Duodenal mucosa (tissue), 2 donors: ENCODE results near the gene MPND.

Experiments used
- H3K27ac ChIP-seq: one replicate; pipeline ENCODE4 v1.7.0; 2013; ENCODE audit warnings: low read depth, low read length
- H3K27me3 ChIP-seq, 2 donors: one replicate each; pipeline ENCODE4 v1.7.0; 2013; ENCODE audit warnings: low read length in 2 of 2, control low read depth in 1 of 2; ENCODE audit not compliant: insufficient read depth in 2 of 2, control insufficient read depth in 1 of 2
- H3K36me3 ChIP-seq, 2 donors: one replicate each; pipeline ENCODE4 v1.7.0; 2013; ENCODE audit warnings: low read length in 2 of 2, control low read depth in 1 of 2; ENCODE audit not compliant: insufficient read depth in 2 of 2, control insufficient read depth in 1 of 2
- H3K4me1 ChIP-seq, 2 donors: one replicate each; pipeline ENCODE4 v1.7.0; 2013; ENCODE audit warnings: low read length in 2 of 2, control low read depth in 1 of 2; ENCODE audit not compliant: insufficient read depth in 2 of 2, control insufficient read depth in 1 of 2
- H3K4me3 ChIP-seq, 2 donors: one replicate each; pipeline ENCODE4 v1.7.0; 2013; ENCODE audit warnings: low read length in 2 of 2, low read depth in 1 of 2
- H3K9ac ChIP-seq, 2 donors: one replicate each; pipeline ENCODE4 v1.7.0; 2013; ENCODE audit warnings: low read length in 2 of 2, low read depth in 1 of 2
- H3K9me3 ChIP-seq, 2 donors: one replicate each; pipeline ENCODE4 v1.7.0; 2013; ENCODE audit warnings: low read length in 2 of 2, control low read depth in 1 of 2; ENCODE audit not compliant: control insufficient read depth in 1 of 2

MPND gene, protein sequence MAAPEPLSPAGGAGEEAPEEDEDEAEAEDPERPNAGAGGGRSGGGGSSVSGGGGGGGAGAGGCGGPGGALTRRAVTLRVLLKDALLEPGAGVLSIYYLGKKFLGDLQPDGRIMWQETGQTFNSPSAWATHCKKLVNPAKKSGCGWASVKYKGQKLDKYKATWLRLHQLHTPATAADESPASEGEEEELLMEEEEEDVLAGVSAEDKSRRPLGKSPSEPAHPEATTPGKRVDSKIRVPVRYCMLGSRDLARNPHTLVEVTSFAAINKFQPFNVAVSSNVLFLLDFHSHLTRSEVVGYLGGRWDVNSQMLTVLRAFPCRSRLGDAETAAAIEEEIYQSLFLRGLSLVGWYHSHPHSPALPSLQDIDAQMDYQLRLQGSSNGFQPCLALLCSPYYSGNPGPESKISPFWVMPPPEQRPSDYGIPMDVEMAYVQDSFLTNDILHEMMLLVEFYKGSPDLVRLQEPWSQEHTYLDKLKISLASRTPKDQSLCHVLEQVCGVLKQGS

GRCh38 chr19:4343370-4344307, at the start of gene MPND:
Gene MPND (plus strand): TSS chr19:4343562. CDS start chr19:4343594, 32 bp downstream.
- Histone ChIP-seq H3K4me1 (peaks cover 18 to 34% of the 10 kb centered on the region in 2 donors), H3K36me3 (peaks cover 0 to 7% of the 10 kb centered on the region in 2 donors), H3K27ac (peak within 1 kb of the TSS; percentile 97), H3K9ac (peak within 1 kb of the TSS; percentile 70 to 89), H3K9me3 (no peaks in the 10 kb centered on the region), H3K27me3 (no peaks in the 10 kb centered on the region), H3K4me3 (peak within 1 kb of the TSS; percentile 84 to 87)

DNA sequence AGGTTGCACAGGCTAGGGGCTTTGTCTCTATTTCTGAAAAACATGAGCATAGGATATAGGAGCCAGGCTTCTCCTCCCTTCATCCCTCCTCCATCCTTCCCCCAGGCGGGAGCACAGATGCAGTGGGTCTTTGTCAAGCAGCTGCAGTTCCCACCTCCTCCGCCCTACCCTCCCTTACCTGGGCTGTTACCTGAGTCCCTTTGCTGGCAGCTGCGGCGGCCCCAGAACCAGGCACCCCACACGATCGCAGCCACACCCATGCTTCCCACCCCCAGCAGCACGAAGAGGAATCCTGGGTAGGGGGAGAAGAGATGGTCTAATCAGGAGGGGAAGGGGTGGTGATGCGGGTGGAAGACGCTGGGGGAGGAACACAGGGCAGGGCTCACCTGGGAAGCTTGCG, 49.0 kb upstream of the MPND start:
- H3K4me3 ChIP-seq = no peak overlapping the region
- H3K27ac ChIP-seq = no peak overlapping the region
- no peaks in the 10 kb centered on the region for H3K4me1 ChIP-seq
- peaks cover 0 to 4% of the 10 kb centered on the region in 2 donors for H3K27me3 ChIP-seq
- no peak overlapping the region for H3K9ac ChIP-seq
- H3K9me3 ChIP-seq = no peaks in the 10 kb centered on the region
- no peaks in the 10 kb centered on the region for H3K36me3 ChIP-seq

GRCh38 chr19:4295972-4296771, 47.2 kb upstream of the MPND start:
- Histone ChIP-seq H3K4me1 (no peaks in the 10 kb centered on the region), H3K36me3 (no peaks in the 10 kb centered on the region), H3K27ac (no peak overlapping the region), H3K9me3 (no peaks in the 10 kb centered on the region), H3K4me3 (no peak overlapping the region), H3K9ac (no peak overlapping the region), H3K27me3 (peaks cover 0 to 4% of the 10 kb centered on the region in 2 donors)

DNA sequence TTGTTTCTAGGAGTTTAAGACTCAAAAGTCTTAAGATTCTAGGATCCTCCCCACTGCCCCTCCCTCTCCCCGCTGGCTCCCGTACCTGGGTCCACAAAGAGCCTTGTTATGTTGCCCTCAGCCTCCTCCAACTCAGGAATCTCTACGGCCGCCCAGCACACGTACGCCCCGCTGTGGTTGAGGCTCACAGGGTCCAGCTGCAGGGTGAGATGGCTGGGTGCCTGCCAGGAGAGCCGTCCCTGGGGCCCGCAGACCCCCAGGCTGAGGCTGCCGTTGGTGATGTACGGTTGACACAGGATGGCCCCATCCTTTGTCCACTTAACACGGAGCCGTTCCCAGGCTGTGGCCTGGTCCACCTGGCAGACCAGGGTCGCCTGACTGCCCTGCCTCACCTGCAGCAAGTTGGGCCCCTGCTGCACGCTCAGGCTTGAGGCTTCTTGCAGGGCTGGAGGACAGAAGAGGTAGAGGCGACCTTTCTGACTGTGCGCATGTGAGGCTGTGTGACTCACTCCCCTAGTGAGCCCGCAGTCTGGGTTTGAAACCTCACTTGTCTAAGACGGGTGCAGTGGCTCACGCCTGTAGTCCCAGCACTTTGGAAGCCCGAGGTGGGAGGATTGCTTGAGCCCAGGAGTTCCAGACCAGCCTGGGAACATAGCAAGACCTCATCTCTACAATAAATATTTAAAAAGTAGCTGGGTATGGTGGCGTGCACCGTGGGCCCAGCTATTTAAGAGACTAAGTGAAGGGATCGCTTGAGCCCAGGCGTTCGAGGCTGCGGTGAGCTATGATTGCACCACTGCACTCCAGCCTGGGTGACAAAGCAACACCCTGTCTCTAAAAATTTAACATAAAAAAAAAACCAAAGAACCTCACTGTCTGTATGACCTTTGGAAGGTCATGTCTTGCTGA, 45.2 kb upstream of the MPND start:
- Histone ChIP-seq H3K27ac (no peak overlapping the region), H3K9me3 (no peaks in the 10 kb centered on the region), H3K4me3 (no peak overlapping the region), H3K27me3 (peaks cover 0 to 4% of the 10 kb centered on the region in 2 donors), H3K9ac (no peak overlapping the region), H3K36me3 (no peaks in the 10 kb centered on the region), H3K4me1 (peaks cover 0 to 3% of the 10 kb centered on the region in 2 donors)

GRCh38 chr19:4298810-4299550, 44.4 kb upstream of the MPND start:
- Histone ChIP-seq H3K27me3 (peaks cover 0 to 4% of the 10 kb centered on the region in 2 donors), H3K9ac (no peak overlapping the region), H3K4me1 (peaks cover 0 to 3% of the 10 kb centered on the region in 2 donors), H3K27ac (no peak overlapping the region), H3K4me3 (no peak overlapping the region), H3K9me3 (no peaks in the 10 kb centered on the region), H3K36me3 (no peaks in the 10 kb centered on the region)

- H3K36me3 ChIP-seq = no peaks in the 10 kb centered on the region
- no peaks in the 10 kb centered on the region for H3K27me3 ChIP-seq
- peaks cover 0 to 3% of the 10 kb centered on the region in 2 donors for H3K4me1 ChIP-seq
- H3K9me3 ChIP-seq = no peaks in the 10 kb centered on the region
- H3K9ac ChIP-seq = no peak overlapping the region
- no peak overlapping the region for H3K27ac ChIP-seq
- H3K4me3 ChIP-seq = no peak overlapping the region
These were observed 42.8 kb upstream of the MPND start for GRCh38 chr19:4300589-4300988.

- Histone ChIP-seq H3K36me3 (no peaks in the 10 kb centered on the region), H3K27ac (no peak overlapping the region), H3K27me3 (peaks cover 0 to 3% of the 10 kb centered on the region in 2 donors), H3K9ac (no peak overlapping the region), H3K4me1 (peaks cover 0 to 3% of the 10 kb centered on the region in 2 donors), H3K4me3 (peak overlapping the region in 1 of 2 donors; percentile 28), H3K9me3 (no peaks in the 10 kb centered on the region)
These were observed 41.6 kb upstream of the MPND start for GRCh38 chr19:4301590-4302242.

- no peak within 1 kb of the TSS for H3K9ac ChIP-seq
- H3K4me1 ChIP-seq = peaks cover 0 to 3% of the 10 kb centered on the region in 2 donors
- H3K27me3 ChIP-seq = peaks cover 0 to 3% of the 10 kb centered on the region in 2 donors
- peak within 1 kb of the TSS in 1 of 2 donors; percentile 28 for H3K4me3 ChIP-seq
- H3K27ac ChIP-seq = no peak within 1 kb of the TSS
- H3K36me3 ChIP-seq = no peaks in the 10 kb centered on the region
- H3K9me3 ChIP-seq = no peaks in the 10 kb centered on the region
These were observed 41.1 kb upstream of the MPND start, which contains the start of gene TMIGD2 for GRCh38 chr19:4302243-4302640. Gene TMIGD2 (minus strand): TSS chr19:4302389. CDS start chr19:4302385, 4 bp downstream.
